Measurements from ENCODE around the gene HS6ST2. TPM values are rescaled to one million over a fixed set of nuclear protein-coding genes. Genes with fewer than 3 reads are reported as not detected.

The HS6ST2 gene
- total and polyA plus RNA-seq, 9 of the 15 experiments (the other 6 are each of a cell fraction or from before 2014, with no cell fraction given): not detected

- TF ChIP-seq CLOCK (CRISPR knock-in tag; IDR thresholded peaks at IDR 0.05; ENCODE audit: borderline replicate concordance) (no peak), ZNF41 (CRISPR knock-in tag; conservative IDR thresholded peaks at IDR 0.05) (no peak), THRAP3 (IDR thresholded peaks at IDR 0.05; ENCODE audit: borderline replicate concordance) (no peak), KDM1A (IDR thresholded peaks at IDR 0.05) (no peak)
Measured at GRCh38 chrX:132708529-132708928, 249.9 kb downstream of the HS6ST2 start (continued).

GRCh38 chrX:132704769-132705168 is 253.7 kb downstream of the HS6ST2 start:
- no TSS peak for BruUV-seq (replicated peaks)
- no peak overlapping the region for H3K27ac ChIP-seq (ENCODE audit: extremely low read depth, low read depth, low read length)
- TF ChIP-seq ZNF395 (CRISPR knock-in tag; IDR thresholded peaks at IDR 0.05) (no peak), KDM5B (IDR thresholded peaks at IDR 0.05; ENCODE audit: insufficient replicate concordance, low read depth, low read length) (no peak), POLR2H (tag; IDR thresholded peaks at IDR 0.05; ENCODE audit: low read depth) (no peak), ZNF121 (CRISPR knock-in tag; conservative IDR thresholded peaks at IDR 0.05) (no peak)
- TF ChIP-seq, protein P1, sequence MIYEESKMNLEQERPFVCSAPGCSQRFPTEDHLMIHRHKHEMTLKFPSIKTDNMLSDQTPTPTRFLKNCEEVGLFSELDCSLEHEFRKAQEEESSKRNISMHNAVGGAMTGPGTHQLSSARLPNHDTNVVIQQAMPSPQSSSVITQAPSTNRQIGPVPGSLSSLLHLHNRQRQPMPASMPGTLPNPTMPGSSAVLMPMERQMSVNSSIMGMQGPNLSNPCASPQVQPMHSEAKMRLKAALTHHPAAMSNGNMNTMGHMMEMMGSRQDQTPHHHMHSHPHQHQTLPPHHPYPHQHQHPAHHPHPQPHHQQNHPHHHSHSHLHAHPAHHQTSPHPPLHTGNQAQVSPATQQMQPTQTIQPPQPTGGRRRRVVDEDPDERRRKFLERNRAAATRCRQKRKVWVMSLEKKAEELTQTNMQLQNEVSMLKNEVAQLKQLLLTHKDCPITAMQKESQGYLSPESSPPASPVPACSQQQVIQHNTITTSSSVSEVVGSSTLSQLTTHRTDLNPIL (CRISPR knock-in tag; IDR thresholded peaks at IDR 0.05): no peak
- ChIA-PET CTCF (ENCODE audit: low intra/inter-chr PET ratio) (no interaction called here), POLR2A (no interaction called here)
- no peak for FAIRE-seq
- no peak overlapping the region for H3K9ac ChIP-seq (ENCODE audit: insufficient read depth in 1 of 2, low read depth in 2 of 2, low read length in 2 of 2)
- WGBS (ENCODE audit: insufficient coverage, low coverage, missing lambda C conversion rate): 0% methylated on average over 2 of the region's 2 CpGs
- H3K79me2 ChIP-seq (ENCODE audit: control insufficient read depth, insufficient read depth, low read length): no peaks in the 10 kb centered on the region
- intact Hi-C loops (cut with micrococcal nuclease): no loop called here
- no peak for ATAC-seq
- in situ Hi-C loops (cut with MboI): no loop called here
- no peak overlapping the region for H3K4me3 ChIP-seq
- no peaks in the 10 kb centered on the region for H3K27me3 ChIP-seq (ENCODE audit: control insufficient read depth in 2 of 2, insufficient read depth in 2 of 2, low read length in 2 of 2)
- no peak overlapping the region for H2AFZ ChIP-seq (ENCODE audit: low read depth, low read length)
- no peaks in the 10 kb centered on the region for H3K36me3 ChIP-seq (ENCODE audit: control insufficient read depth, insufficient read depth, low read length)
- DNase-seq (ENCODE audit: extremely low read depth in 1 of 4, low spot score in 3 of 4): no peak
- no peaks in the 10 kb centered on the region for H3K9me3 ChIP-seq (replicated peaks; ENCODE audit: control insufficient read depth, insufficient read depth, low read depth, low read length)
- H4K20me1 ChIP-seq (replicated peaks; ENCODE audit: control insufficient read depth, insufficient read depth, low read length): no peaks in the 10 kb centered on the region
- no peaks in the 10 kb centered on the region for H3K9me1 ChIP-seq (ENCODE audit: control insufficient read depth, insufficient read depth, low read length)
- H3K4me2 ChIP-seq (ENCODE audit: insufficient read depth, low read length): no peak overlapping the region
- H3K4me1 ChIP-seq (replicated peaks in 1 of 2; ENCODE audit: control insufficient read depth in 2 of 2, insufficient read depth in 2 of 2, low read length in 2 of 2): no peaks in the 10 kb centered on the region

All from K562 (cell line).